C4-2B (cell line): Measurements from ENCODE around the gene NCKAP5L.
A peak's percentile ranks its signal among the peaks of the same experiment; 100 is the strongest.

Source experiments
- H3K27ac ChIP-seq: fragments of 450-650 bp; 2 replicates; pipeline ENCODE4 v1.5.1; 2017
- ZFX ChIP-seq: fragments of 450-650 bp; IDR thresholded peaks from 2 replicates; pipeline ENCODE4 v1.6.1; 2017
- TF ChIP-seq, protein P1 (sequence below): fragments of 450-650 bp; conservative IDR thresholded peaks from 2 replicates; pipeline ENCODE4 v1.5.1; 2017; ENCODE audit warnings: mild to moderate bottlenecking

The NCKAP5L gene

DNA sequence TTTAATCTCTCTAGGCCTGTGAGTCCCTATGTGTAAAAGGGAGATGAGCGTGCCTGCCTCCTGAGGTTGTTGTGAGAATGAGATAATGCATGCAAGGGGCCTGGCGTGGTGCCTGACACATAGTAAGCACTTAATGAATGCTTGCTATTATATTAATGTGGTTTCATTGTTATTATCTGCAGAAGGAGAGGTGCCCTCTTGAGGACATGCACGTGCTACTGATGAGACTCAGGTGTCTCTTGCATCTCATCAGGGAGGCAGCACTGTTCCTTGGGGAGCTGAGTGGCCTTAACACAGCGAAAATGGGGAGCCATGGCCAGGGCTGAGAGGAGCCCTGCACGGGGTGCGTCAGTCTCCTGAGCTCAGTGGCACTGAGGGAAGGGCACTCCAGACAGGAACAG, 44.6 kb upstream of the NCKAP5L start:
- H3K27ac ChIP-seq, result peak overlapping the region; percentile 63
- TF ChIP-seq, protein P1, sequence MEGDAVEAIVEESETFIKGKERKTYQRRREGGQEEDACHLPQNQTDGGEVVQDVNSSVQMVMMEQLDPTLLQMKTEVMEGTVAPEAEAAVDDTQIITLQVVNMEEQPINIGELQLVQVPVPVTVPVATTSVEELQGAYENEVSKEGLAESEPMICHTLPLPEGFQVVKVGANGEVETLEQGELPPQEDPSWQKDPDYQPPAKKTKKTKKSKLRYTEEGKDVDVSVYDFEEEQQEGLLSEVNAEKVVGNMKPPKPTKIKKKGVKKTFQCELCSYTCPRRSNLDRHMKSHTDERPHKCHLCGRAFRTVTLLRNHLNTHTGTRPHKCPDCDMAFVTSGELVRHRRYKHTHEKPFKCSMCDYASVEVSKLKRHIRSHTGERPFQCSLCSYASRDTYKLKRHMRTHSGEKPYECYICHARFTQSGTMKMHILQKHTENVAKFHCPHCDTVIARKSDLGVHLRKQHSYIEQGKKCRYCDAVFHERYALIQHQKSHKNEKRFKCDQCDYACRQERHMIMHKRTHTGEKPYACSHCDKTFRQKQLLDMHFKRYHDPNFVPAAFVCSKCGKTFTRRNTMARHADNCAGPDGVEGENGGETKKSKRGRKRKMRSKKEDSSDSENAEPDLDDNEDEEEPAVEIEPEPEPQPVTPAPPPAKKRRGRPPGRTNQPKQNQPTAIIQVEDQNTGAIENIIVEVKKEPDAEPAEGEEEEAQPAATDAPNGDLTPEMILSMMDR, result no peak
- TF ChIP-seq ZFX, result no peak

DNA sequence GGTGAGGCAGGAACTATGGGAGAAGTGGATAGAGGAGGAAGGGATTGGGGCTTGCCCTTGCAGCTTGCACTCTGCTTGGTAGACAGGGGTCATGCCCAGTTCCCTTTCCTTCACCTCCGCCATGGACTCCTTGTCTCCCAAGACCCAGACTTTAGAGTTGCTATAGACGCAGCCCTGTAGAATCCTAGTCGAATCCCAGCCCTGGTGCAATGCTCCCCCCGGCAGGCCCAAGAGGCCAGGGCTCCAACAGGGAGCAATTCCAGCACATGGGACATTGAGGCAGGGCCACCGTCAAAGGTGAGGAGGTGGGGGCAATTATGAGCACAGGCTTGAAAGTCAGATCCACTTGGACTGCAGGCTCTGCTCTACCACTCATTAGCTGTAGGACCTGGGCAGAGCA, 44.2 kb upstream of the NCKAP5L start:
- TF ChIP-seq, protein P1, result no peak
- no peak for TF ChIP-seq ZFX
- H3K27ac ChIP-seq, result peak overlapping the region; percentile 63

DNA sequence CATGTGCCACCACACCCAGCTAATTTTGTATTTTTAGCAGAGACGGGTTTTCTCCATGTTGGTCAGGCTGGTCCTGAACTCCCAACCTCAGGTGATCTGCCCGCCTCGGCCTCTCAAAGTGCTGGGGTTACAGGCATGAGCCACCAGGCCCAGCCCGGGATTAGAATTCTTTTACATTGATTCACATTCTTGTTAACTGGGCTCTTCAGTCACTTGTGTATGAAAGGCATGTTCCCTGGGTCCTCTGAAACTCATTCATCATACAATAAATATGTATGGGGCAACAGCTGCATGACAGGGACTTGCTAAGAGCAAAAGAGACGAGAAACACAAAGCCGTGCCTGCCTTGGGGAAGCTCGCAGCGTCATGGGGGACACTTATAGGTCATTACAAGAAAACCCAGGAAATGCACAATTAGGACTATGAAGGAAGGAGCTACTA, 43.6 kb upstream of the NCKAP5L start:
- peak overlapping the region; percentile 63 for H3K27ac ChIP-seq

GRCh38 chr12:49871263-49871561, 43.0 kb upstream of the NCKAP5L start:
- TF ChIP-seq ZFX, result no peak
- TF ChIP-seq, protein P1, result no peak
- no peak overlapping the region for H3K27ac ChIP-seq

DNA sequence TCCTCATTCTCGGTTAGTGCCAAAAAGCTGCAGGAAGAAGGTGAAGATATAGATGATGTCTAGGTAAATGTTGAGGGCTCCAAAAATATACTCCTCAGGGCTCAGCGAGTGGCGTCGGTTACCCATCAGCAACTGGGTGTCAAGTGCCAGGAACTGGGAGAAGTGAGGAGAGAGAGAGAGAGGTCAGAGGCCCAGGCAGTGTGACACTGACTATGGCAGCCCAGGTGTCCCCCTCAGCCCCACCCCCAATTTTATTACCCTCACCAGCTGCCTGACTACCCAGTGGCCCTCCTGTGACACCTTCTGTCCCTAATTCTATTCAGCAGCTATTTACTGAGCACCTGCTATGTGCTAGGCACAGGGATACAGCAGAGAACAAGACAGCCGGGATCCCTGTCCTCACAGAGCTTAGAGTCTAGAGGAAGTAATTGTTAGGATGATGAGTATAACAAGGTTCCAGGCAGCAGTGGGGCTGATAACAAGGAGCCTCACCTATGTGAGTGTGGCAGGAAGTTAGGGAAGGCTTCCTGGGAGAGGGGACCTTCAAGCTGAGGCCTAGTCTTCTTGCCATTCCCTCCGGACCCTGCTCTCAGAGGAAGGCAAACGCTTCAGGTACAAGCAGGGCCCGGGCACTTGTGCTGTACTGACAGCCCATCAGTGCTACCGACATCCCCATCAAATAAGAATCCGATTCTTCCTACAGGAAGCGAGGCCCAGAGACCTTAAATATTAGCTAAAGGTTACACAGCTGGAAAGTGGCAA, 42.5 kb upstream of the NCKAP5L start:
- TF ChIP-seq, protein P1, result no peak
- no peak for TF ChIP-seq ZFX
- H3K27ac ChIP-seq, result no peak overlapping the region

GRCh38 chr12:49869816-49870500, 41.7 kb upstream of the NCKAP5L start:
- H3K27ac ChIP-seq, result no peak overlapping the region; the same call in 1 of the 2 replicates
- TF ChIP-seq, protein P1, result no peak
- TF ChIP-seq ZFX, result no peak

- TF ChIP-seq, protein P1, result no peak
- TF ChIP-seq ZFX, result no peak
- H3K27ac ChIP-seq, result no peak overlapping the region; the same call in 1 of the 2 replicates
These were observed 41.0 kb upstream of the NCKAP5L start for GRCh38 chr12:49868952-49869815.
